Activated CD8-positive, alpha-beta T cell treated with anti-CD3 and anti-CD28 coated beads, Interleukin-2, amount 10 ng/mL, durations not matched to agents 7 days and 5 days (primary cell): Measurements from ENCODE around the gene ELF4. TPM values are rescaled to one million over a fixed set of nuclear protein-coding genes. Genes with fewer than 3 reads are reported as not detected.

Source experiments
- ATAC-seq: fragments of 150-1000 bp; cut with Tn5 transposase; one replicate; pipeline ENCODE4 v1.10.0; 2021; ENCODE audit warnings: moderate library complexity
- CTCF ChIA-PET: fragments of 350-600 bp; sonication (Branson Sonifier 250); formaldehyde crosslinking; loops from one replicate; lab custom pipeline; 2021; ENCODE audit warnings: antibody characterized with exemption; lab: Charles Lee
- POLR2A ChIA-PET: fragments of 350-600 bp; sonication (Branson Sonifier 250); formaldehyde crosslinking; loops from one replicate; lab custom pipeline; 2021; ENCODE audit warnings: antibody characterized with exemption; lab: Charles Lee
- DNase-seq: peaks from one replicate; pipeline ENCODE4 v3.0.0-alpha.2; 2020
- H3K27ac Mint-ChIP-seq: one replicate; pipeline ENCODE4 v1.8.0; 2021; ENCODE audit warnings: mild to moderate bottlenecking, mixed read lengths
- H3K27me3 Mint-ChIP-seq: one replicate; pipeline ENCODE4 v1.8.0; 2021; ENCODE audit warnings: low read depth, mixed read lengths
- H3K36me3 Mint-ChIP-seq: one replicate; pipeline ENCODE4 v1.8.0; 2021; ENCODE audit warnings: low read depth, mixed read lengths
- H3K4me1 Mint-ChIP-seq: one replicate; pipeline ENCODE4 v1.8.0; 2021; ENCODE audit warnings: low read depth, mixed read lengths
- H3K4me3 Mint-ChIP-seq: one replicate; pipeline ENCODE4 v1.8.0; 2021; ENCODE audit warnings: mild to moderate bottlenecking, mixed read lengths
- H3K9me3 Mint-ChIP-seq: one replicate; pipeline ENCODE4 v1.8.0; 2022; ENCODE audit warnings: mixed read lengths; ENCODE audit not compliant: insufficient read depth
- total RNA-seq, 2 experiments: library from RNA; stranded (reverse); gene quantifications; one replicate each; pipeline ENCODE4 v1.2.3, GENCODE V29; 2021

Gene ELF4
- total RNA-seq, 2 experiments from 2014 or later, result 38.2 to 39.0 TPM

GRCh38 chrX:130083107-130083490 is 27.2 kb downstream of the ELF4 start:
- no peaks in the 10 kb centered on the region for H3K9me3 Mint-ChIP-seq
- POLR2A ChIA-PET, result no interaction called here
- H3K27me3 Mint-ChIP-seq, result no peaks in the 10 kb centered on the region
- no peak for ATAC-seq
- CTCF ChIA-PET, result interaction anchor here (0.9 to 1.6 kb wide), 4 partner anchors 26 to 64 kb away, joined by 3 to 10 read pairs (median 4); no protein-coding TSS in a partner anchor
- peaks cover 43% of the 10 kb centered on the region for H3K36me3 Mint-ChIP-seq
- no peak for DNase-seq
- H3K4me1 Mint-ChIP-seq, result peaks cover 72% of the 10 kb centered on the region
- peak overlapping the region; percentile 79 for H3K4me3 Mint-ChIP-seq
- peak overlapping the region; percentile 92 for H3K27ac Mint-ChIP-seq

- Mint-ChIP-seq H3K4me3 (peak overlapping the region; percentile 65), H3K4me1 (peaks cover 66% of the 10 kb centered on the region), H3K36me3 (peaks cover 39% of the 10 kb centered on the region), H3K27me3 (no peaks in the 10 kb centered on the region), H3K27ac (peak overlapping the region; percentile 83), H3K9me3 (no peaks in the 10 kb centered on the region)
- peak; percentile 75 for ATAC-seq
- ChIA-PET CTCF (interaction anchor here (0.9 to 6.2 kb wide), 8 partner anchors 13 to 110 kb away, joined by 3 to 72 read pairs (median 6); partner anchors contain the start of genes AIFM1 and RAB33A), POLR2A (interaction anchor here (0.9 to 1.7 kb wide), 5 partner anchors 10 to 89 kb away, joined by 3 to 4 read pairs (median 4); partner anchors contain the start of gene RAB33A)
- peak; percentile 91 for DNase-seq
Measured at GRCh38 chrX:130082244-130083106, 27.8 kb downstream of the ELF4 start.

- ChIA-PET CTCF (interaction anchor here (1.0 to 6.2 kb wide), 10 partner anchors 14 to 143 kb away, joined by 3 to 72 read pairs (median 6); partner anchors contain the start of genes AIFM1 and RAB33A), POLR2A (interaction anchor here (0.8 to 1.7 kb wide), 7 partner anchors 11 to 90 kb away, joined by 3 to 4 read pairs (median 4); partner anchors contain the start of gene RAB33A)
- no peaks in the 10 kb centered on the region for H3K9me3 Mint-ChIP-seq
- H3K27ac Mint-ChIP-seq, result peak overlapping the region; percentile 83
- no peak for ATAC-seq
- DNase-seq, result no peak
- H3K4me1 Mint-ChIP-seq, result peaks cover 62% of the 10 kb centered on the region
- no peaks in the 10 kb centered on the region for H3K27me3 Mint-ChIP-seq
- peak overlapping the region; percentile 65 for H3K4me3 Mint-ChIP-seq
- peaks cover 41% of the 10 kb centered on the region for H3K36me3 Mint-ChIP-seq
Measured at GRCh38 chrX:130081421-130082045, 28.8 kb downstream of the ELF4 start.

DNA sequence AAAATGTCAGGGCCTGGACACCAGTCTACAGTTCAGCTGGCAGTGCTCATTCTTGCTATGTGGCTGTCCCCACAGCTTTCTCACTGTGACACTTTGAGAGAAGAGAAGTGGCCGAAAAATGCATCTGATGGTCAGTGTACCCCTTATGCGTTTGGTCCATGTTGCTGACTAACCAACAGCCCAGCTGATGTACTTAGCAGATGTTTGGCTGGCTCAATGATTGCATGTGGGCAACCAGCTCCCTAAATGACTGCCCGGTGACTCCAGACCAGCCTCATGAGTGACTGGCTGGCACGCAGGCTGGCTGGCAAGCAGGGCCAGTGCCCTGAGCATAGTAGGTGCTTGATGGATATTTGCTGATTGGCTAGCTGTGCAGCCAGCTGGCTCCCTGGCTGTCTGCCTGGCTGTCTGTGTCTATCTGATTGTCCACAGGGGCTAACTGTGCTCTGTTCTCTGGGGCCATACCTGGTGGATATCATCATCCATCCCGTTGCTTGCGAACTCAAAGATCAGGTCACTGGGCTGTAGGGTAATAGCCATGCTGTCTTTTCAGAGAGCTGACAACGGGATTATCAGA is 29.4 kb downstream of the ELF4 start:
- H3K27ac Mint-ChIP-seq, result no peak overlapping the region
- peaks cover 37% of the 10 kb centered on the region for H3K36me3 Mint-ChIP-seq
- peaks cover 58% of the 10 kb centered on the region for H3K4me1 Mint-ChIP-seq
- H3K9me3 Mint-ChIP-seq, result no peaks in the 10 kb centered on the region
- POLR2A ChIA-PET, result interaction anchor here (0.8 to 1.7 kb wide), 5 partner anchors 12 to 90 kb away, joined by 3 to 5 read pairs (median 4); no protein-coding TSS in a partner anchor
- ATAC-seq, result no peak
- no peak overlapping the region for H3K4me3 Mint-ChIP-seq
- H3K27me3 Mint-ChIP-seq, result no peaks in the 10 kb centered on the region
- no peak for DNase-seq
- CTCF ChIA-PET, result interaction anchor here (0.6 to 6.2 kb wide), 15 partner anchors 14 to 143 kb away, joined by 3 to 72 read pairs (median 5); partner anchors contain the start of gene AIFM1

- DNase-seq, result peak; percentile 68
- H3K36me3 Mint-ChIP-seq, result peaks cover 39% of the 10 kb centered on the region
- H3K4me3 Mint-ChIP-seq, result no peak overlapping the region
- ChIA-PET POLR2A (interaction anchor here (1.5 to 1.7 kb wide), 3 partner anchors 13 to 91 kb away, joined by 3 to 5 read pairs (median 4); no protein-coding TSS in a partner anchor), CTCF (interaction anchor here (0.6 to 6.2 kb wide), 42 partner anchors 8 to 475 kb away, joined by 3 to 72 read pairs (median 4); partner anchors contain the start of genes AIFM1 and RAB33A)
- H3K27me3 Mint-ChIP-seq, result no peaks in the 10 kb centered on the region
- H3K9me3 Mint-ChIP-seq, result no peaks in the 10 kb centered on the region
- peaks cover 50% of the 10 kb centered on the region for H3K4me1 Mint-ChIP-seq
- peak overlapping the region; percentile 46 for H3K27ac Mint-ChIP-seq
- no peak for ATAC-seq
Measured at GRCh38 chrX:130079824-130080406, 30.4 kb downstream of the ELF4 start.

DNA sequence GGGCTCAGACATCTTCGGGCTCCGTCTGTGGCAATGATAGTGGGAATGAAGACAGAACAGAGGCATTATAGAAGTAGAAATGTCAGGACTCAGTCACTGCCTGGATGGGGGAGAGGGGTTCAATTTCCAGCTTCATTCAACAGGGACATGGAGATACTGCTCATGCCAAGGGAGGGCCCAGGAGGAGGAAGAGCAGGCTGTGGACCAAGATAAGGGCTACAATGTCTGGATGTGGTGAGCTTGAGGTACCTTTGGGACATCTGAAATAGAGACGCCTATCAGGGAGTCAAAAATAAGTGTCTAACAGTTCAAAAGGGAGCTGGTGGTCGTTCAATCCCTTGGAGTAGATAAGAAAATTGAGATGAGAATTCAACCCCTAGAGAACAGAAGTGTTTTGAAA is 34.5 kb downstream of the ELF4 start:
- Mint-ChIP-seq H3K9me3 (no peaks in the 10 kb centered on the region), H3K27me3 (no peaks in the 10 kb centered on the region), H3K4me3 (no peak overlapping the region), H3K27ac (no peak overlapping the region), H3K36me3 (peaks cover 37% of the 10 kb centered on the region), H3K4me1 (peaks cover 10% of the 10 kb centered on the region)
- ChIA-PET POLR2A (interaction anchor here (0.6 kb wide), 2 partner anchors 27 to 217 kb away, joined by 3 read pairs; no protein-coding TSS in a partner anchor), CTCF (interaction anchor here (0.7 to 2.7 kb wide), 2 partner anchors 15 to 54 kb away, joined by 3 to 6 read pairs; no protein-coding TSS in a partner anchor)
- no peak for ATAC-seq
- DNase-seq, result no peak

DNA sequence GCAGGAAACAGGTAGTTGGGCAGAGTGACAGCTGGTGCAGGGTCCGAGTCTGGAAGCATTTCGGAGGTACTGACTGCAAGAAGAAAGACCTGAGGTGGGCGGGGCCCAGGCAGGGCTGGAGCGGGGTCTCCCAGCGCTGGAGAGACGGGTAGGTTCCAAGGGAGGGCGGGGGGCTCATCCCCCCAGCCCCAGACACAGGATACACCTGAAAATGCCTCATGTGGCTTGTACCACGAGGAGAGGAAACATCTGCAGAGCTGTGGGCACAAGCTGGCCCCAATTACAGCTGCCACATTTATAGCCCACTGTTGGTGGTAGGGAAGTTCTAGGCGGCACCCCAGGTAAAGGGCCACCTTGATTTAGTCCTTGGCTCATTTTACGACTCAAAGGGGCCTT is 38.0 kb downstream of the ELF4 start:
- Mint-ChIP-seq H3K36me3 (peaks cover 30% of the 10 kb centered on the region), H3K27me3 (no peaks in the 10 kb centered on the region), H3K4me1 (no peaks in the 10 kb centered on the region), H3K4me3 (no peak overlapping the region), H3K27ac (no peak overlapping the region), H3K9me3 (no peaks in the 10 kb centered on the region)
- DNase-seq (no peak), ATAC-seq (no peak)
- POLR2A ChIA-PET, result no interaction called here
- CTCF ChIA-PET, result no interaction called here

DNA sequence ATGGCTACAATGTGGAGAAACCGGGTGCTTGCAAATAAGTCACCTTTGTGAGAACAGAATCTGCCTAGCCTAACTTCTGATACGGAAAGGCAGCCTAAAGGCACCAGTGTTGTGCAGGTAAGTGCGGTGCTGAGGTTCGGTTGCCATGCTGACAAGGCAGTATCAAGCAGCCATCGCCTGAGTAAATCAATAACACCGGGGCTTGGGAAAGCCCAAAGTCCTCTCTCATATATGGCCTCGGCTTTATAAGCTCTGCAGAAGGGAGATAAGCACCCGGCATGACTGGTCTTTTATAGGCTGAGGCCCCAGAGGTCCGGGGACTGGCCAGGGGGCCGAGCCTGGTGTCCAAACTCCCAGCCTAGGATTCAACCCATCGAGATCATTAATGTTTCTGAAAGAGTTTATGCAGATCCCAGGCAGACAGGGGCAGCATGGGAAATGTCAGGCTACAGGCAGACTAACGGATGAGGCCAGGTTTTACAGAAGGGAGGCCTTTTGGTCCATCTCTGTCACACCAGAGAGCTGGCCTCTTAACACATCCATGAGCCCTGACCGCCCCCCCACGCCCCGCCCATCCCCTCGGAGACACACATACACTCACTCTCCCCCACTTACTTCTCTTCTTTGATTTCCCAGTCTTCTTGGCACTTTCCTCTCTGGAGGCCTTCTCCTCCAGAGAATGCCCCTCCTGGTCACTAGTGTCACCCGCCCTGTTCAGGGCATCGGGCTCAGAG is 38.5 kb downstream of the ELF4 start:
- Mint-ChIP-seq H3K27me3 (no peaks in the 10 kb centered on the region), H3K4me3 (no peak overlapping the region), H3K36me3 (peaks cover 31% of the 10 kb centered on the region), H3K4me1 (no peaks in the 10 kb centered on the region), H3K9me3 (no peaks in the 10 kb centered on the region), H3K27ac (no peak overlapping the region)
- DNase-seq (no peak), ATAC-seq (no peak)
- ChIA-PET POLR2A (no interaction called here), CTCF (no interaction called here)

- ChIA-PET CTCF (interaction anchor here (2.1 to 3.5 kb wide), 2 partner anchors 13 to 141 kb away, joined by 6 to 14 read pairs; no protein-coding TSS in a partner anchor), POLR2A (interaction anchor here (0.6 kb wide), 1 partner anchor 1752 kb away, joined by 5 read pairs; no protein-coding TSS in a partner anchor)
- no peaks in the 10 kb centered on the region for H3K9me3 Mint-ChIP-seq
- no peak overlapping the region for H3K27ac Mint-ChIP-seq
- H3K36me3 Mint-ChIP-seq, result peaks cover 30% of the 10 kb centered on the region
- no peak for ATAC-seq
- no peaks in the 10 kb centered on the region for H3K27me3 Mint-ChIP-seq
- no peaks in the 10 kb centered on the region for H3K4me1 Mint-ChIP-seq
- H3K4me3 Mint-ChIP-seq, result no peak overlapping the region
- no peak for DNase-seq
Measured at GRCh38 chrX:130066975-130067615, 43.2 kb downstream of the ELF4 start.
